CMK (cell line): Measurements from ENCODE around the gene ADIPOQ.
"Not testable (repeated sequence)": the region's sequence is repeated elsewhere in the genome, so short reads cannot be mapped to it uniquely, and the experiment has no call there.

Experiments
- DNase-seq: peaks from one replicate; pipeline ENCODE4 v3.0.0-alpha.2; 2010; ENCODE audit warnings: low read depth

Gene ADIPOQ

DNA sequence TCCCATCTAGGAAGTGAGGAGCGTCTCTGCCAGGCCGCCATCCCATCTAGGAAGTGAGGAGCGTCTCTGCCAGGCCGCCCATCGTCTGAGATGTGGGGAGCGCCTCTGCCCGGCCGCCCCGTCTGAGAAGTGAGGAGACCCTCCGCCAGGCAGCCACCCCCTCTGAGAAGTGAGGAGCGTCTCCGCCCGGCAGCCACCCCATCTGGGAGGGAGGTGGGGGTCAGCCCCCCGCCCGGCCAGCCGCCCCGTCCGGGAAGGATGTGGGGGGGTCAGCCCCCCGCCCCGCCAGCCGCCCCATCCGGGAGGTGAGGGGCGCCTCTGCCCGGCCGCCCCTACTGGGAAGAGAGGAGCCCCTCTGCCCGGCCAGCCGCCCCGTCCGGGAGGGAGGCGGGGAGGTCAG lies 31.3 kb downstream of the ADIPOQ start:
- not testable (repeated sequence) for DNase-seq

DNA sequence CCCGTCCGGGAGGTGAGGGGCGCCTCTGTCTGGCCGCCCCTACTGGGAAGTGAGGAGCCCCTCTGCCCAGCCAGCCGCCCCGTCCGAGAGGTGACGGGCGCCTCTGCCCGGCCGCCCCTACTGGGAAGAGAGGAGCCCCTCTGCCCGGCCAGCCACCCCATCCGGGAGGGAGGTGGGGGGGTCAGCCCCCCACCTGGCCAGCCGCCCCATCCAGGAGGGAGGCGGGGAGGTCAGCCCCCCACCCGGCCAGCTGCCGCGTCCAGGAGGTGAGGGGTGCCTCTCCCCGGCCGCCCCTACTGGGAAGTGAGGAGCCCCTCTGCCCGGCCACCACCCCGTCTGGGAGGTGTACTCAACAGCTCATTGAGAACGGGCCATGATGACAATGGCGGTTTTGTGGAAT lies 31.7 kb downstream of the ADIPOQ start:
- not testable (repeated sequence) for DNase-seq

DNA sequence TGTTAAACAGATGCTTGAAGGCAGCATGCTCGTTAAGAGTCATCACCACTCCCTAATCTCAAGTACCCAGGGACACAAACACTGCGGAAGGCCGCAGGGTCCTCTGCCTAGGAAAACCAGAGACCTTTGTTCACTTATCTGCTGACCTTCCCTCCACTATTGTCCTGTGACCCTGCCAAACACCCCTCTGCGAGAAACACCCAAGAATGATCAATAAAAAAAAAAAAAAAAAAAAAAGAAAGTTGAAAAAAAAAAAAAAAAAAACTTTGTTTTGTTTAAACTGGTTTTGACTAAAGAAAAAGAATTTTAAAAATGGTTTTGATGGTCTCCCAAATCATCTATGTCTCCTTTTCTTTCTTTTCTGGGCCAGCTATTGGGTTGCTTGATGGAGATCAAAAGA lies 32.3 kb downstream of the ADIPOQ start:
- DNase-seq: not testable (repeated sequence)

DNA sequence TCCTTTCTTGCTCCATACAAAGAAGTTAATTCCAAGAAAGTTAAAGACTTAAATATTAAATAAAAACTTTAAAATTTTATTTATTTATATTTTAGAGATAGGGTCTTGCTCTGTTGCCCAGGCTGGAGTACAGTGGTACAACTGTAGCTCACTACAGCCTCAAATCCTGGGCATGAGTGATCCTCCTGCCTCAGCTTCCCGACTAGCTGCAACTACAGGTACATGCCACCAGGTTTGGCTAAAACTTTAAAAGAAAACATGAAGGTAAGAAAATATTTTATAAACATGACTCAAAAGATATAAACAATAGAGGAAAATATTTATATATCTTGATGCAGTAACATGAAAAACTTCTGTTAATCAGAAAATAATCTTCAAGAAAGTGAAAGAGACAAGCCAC lies 33.2 kb downstream of the ADIPOQ start:
- DNase-seq: no peak

DNA sequence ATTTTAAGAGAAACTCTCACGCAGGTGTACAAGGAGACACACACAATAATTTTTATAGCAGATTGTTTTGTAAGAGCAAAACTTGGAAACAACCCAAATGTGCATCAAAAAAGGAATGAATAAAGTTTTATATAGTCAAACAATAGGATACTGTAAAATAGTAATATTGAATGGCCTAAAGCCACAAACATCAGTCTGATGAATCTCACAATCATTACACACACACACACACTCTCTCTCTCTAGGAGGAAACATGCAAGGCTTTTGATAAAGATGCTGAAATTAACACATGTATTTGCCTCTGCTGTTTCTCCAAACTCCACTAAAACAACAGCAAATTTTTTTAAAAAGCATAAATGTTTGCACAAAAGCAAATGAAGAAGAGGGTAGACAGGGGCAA lies 37.3 kb downstream of the ADIPOQ start:
- DNase-seq: no peak

DNA sequence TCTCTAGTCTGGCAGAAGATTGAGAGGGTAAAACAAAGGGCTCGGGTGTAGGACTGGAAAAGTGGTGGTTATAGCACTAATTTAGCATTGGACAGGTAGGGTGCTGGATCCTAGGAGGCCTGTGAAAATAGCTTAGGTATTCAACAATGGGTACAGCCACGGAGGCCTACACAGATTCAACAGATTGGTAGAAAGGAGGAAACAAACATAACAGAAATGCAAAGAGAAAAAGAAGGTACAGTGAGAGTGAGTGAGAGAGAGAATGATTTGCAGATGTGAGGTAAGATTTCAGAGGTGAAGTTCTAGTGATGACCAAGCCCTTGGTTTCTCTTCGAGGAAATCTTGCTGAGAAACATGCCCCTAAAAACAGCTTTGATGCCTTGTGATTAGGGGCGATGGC lies 37.9 kb downstream of the ADIPOQ start:
- DNase-seq: no peak

DNA sequence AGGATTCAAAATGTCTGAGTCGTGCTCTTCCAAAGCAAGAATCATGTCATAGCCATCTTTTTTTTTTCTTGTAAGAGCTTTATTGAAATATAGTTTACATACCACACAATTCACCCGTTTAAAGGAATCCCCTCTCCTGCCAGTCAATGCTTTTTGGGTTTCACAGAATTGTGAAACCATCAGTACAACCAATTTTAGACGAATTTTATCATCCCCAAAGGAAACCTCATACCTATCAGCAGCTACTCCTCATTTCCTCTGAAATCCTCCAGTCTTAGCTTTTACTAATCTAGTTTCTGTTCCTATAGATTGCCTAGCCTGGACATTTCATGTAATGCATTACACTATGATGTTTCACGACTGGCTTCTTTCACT lies 39.6 kb downstream of the ADIPOQ start:
- DNase-seq: no peak

DNA sequence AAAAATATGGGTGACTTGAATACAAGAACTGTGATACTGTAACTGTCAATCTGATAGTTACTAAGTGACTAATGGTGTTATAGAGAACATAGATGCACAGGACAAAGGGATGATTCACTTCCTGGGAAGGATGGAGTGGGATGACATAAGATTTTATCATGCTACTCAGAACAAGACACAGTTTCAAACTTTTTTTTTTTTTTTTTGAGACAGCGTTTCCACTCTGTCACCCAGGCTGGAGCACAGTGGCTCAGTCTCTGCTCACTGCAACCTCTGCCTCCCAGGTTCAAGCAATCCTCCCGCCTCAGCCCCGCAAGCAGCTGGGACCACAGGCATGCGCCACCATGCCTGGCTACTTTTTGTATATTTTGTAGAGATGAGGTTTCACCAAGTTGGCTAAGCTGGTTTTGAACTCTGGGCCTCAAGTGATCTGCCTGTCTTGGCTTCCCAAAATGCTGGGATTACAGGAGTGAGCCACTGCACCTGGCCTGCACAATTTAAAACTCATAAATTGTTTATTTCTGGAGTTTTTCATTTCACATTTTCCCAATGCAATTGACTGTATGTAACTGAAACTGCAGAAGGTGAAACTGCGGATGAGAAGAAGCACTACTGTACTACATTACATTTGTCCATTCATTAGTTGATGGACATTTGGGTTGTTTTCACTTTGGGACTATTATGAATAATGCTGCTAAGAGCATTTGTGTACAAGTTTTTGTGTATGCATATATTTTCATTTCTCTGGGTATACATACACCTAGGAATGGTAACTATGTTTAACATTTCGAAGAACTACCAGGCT lies 40.6 kb downstream of the ADIPOQ start:
- DNase-seq: no peak

DNA sequence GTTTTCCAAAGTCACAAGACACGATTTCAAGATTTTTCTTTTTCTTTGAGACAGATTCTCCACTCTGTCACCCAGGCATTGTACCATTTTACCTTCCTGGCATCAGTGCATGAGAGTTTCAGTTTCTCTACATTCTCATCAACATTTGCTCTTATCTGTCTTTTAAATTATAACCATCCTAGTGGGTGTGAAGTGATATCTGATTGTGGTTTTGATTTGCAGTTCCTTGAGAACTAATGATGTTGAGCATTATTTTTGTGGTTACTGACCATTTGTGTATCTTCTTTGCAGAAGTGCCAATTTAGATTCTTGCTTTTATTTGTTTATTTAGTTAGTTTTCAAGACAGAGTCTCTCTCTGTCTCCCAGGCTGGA lies 41.2 kb downstream of the ADIPOQ start:
- DNase-seq: no peak

DNA sequence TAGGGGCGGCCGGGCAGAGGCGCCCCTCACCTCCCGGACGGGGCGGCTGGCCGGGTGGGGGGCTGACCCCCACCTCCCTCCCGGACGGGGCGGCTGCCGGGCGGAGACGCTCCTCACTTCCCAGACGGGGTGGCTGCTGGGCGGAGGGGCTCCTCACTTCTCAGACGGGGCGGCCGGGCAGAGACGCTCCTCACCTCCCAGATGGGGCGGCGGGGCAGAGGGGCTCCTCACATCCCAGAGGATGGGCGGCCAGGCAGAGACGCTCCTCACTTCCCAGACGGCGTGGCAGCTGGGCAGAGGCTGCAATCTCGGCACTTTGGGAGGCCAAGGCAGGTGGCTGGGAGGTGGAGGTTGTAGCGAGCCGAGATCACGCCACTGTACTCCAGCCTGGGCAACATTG lies 42.4 kb downstream of the ADIPOQ start:
- DNase-seq: not testable (repeated sequence)

DNA sequence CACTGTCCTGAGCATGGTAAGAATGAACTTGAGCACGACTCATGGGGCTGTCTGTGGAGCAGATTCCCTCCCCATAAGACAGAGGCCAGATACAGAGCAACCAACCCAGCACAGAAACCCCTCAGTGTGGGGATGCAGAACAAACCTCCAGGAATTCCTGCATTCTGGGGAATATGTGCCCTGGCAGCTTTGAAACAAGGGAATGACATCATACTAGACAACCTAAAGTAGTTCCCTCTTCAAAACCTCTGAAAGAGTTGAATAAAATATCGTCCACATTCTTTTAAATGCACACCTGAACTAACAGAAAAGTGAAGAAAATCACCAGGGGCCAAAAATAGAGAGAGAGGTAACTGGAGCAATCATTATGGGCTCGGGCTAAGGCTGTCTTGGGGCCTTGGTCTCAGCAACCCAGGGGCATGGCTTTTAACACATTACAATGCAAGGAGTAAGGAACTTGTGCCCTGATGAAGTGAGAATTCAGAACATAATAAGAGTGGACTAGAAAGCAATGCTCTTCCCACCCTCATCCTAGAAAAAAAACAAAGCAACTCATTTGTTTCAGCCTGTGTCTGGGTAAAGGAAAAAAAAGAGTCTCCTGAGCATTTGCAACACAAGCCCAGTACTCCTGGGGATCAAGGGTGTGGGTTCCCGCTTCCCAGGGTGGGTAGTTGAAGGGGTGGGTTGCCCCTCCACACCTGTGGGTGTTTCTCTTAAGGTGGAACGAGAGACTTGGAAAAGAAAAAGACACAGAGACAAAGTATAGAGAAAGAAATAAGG lies 43.9 kb downstream of the ADIPOQ start:
- no peak for DNase-seq

DNA sequence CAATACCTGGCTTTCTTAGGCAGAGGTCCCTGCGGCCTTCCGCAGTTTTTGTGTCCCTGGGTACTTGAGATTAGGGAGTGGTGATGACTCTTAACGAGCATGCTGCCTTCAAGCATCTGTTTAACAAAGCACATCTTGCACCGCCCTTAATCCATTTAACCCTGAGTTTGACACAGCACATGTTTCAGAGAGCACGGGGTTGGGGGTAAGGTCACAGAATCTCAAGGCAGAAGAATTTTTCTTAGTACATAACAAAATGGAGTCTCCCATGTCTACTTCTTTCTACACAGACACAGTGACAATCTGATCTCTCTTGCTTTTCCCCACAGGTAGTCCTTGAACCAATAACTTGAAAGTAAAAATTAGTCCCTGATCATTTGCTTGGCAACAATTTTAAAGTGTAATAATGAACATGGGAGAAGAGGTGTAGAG lies 45.0 kb downstream of the ADIPOQ start:
- DNase-seq: not testable (repeated sequence)

DNA sequence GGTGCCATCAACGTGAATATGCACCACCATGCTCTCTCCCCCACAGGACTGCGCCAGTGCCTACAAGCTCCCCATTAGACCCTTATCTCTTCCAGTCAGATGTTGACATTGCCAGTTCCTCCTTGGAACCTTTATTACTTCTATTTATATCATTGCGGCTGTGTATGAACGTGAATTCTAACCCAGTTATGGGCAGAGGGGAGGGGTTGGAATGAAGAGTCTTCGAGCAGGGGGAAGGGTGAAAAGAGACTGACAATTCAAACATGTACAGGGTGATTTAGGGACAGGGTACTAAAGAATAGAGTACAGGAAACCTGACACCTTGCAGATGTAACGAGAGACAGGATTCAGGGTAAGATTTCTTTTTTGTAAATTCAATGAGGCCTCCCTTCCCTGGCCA lies 46.1 kb downstream of the ADIPOQ start:
- peak; percentile 36 for DNase-seq

DNA sequence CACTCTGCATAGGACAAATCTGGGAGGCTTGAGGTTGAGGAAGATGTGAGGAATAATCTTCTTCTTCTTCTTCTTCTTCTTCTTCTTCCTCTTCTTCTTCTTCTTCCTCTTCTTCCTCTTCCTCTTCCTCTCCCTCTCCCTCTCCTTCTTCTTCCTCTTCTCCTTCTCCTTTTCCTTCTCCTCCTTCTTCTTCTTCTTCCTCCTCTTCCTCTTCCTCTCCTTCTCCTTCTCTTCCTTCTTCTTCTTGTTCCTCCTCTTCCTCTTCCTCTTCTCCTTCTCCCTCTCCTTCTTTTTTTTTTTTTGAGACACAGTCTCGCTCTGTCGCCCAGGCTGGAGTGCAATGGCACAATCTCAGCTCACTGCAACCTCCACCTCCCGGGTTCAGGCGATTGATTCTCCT lies 47.2 kb downstream of the ADIPOQ start:
- not testable (repeated sequence) for DNase-seq

DNA sequence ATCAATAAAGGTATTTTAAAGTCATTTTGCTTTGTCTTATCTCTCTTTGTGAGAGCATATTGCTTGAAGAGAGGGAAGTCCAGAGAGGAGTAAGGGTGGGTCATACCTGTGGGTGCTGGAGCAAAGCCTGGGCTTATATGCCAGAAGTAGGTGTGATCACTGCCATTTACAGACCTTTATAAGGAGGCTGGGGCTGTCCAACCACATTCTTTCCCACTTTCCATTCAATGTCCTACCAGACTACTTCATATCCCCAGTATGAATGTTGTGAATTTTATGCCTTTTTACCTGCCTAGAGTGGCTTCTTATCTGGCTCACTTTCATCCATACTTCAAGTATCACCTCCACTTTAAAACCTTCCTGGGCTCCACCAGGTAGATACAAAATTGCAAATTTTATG lies 48.4 kb downstream of the ADIPOQ start:
- no peak for DNase-seq

DNA sequence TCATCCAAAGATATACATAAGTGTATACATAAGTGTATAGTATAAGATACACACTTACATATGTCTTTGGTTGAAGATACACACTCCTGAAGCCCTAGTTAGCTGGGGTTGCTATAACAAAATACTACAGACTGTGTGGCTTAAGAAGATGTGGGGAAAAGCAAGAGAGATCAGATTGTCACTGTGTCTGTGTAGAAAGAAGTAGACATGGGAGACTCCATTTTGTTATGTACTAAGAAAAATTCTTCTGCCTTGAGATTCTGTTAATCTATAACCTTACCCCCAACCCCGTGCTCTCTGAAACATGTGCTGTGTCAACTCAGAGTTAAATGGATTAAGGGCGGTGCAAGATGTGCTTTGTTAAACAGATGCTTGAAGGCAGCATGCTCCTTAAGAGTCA lies 50.6 kb downstream of the ADIPOQ start:
- not testable (repeated sequence) for DNase-seq

DNA sequence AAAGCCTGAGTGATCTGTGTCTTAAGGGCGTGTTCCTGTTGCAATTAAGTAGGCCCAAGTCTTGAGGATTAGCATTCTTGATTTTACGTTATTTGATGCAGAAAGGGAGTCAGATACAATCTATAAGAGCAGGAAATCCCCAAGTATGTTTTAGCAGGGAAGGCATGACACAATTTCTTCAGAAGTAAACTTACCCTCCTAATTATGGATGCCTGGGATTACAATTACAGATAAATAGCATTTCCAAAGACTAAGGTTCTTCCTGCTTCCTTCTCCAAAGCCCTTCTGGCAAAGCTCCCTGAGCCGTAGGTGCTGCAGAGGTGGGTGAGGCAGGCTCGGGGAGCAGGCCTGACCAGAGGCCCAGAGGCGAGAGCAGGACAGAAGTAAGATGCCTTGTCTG lies 52.9 kb downstream of the ADIPOQ start:
- DNase-seq: no peak

DNA sequence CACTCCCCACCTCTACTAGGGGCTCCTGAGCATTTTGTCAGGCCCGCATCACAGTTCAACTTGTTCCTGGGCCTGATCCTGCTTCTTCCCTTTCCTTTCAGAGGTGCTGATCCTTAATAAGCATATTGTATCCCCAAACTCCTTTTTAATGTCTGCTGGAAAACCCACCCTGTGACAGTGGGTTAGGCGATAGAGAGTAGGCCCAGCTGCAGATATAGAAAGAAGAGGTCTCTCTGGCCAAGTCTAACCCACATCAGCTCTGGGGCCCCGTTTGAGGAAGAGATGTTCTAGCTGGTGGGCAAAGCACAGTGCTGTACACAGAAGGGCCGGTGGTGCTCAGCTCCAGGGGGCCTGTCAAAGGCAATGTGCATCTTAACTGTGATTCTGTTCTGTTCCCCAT lies 53.5 kb downstream of the ADIPOQ start:
- DNase-seq: no peak

DNA sequence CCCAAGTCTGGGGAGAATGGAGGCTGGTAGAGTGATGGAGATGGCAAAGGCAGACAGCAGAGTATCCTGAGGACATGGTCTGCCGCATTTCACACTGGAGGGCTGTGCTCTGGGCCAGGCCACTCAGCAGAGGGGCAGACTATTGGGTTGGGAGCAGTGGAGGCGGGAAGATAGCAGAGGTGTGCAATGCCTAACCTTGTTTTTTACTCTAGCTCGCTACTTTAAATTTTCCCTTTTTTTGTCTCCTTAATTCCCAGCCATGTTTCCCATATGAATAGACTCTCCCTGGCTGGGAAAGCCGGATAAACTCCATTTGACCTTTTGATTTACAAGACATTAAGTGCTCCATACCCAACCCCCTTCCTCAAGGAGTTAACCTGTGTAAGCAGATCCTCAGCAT lies 54.4 kb downstream of the ADIPOQ start:
- no peak for DNase-seq

DNA sequence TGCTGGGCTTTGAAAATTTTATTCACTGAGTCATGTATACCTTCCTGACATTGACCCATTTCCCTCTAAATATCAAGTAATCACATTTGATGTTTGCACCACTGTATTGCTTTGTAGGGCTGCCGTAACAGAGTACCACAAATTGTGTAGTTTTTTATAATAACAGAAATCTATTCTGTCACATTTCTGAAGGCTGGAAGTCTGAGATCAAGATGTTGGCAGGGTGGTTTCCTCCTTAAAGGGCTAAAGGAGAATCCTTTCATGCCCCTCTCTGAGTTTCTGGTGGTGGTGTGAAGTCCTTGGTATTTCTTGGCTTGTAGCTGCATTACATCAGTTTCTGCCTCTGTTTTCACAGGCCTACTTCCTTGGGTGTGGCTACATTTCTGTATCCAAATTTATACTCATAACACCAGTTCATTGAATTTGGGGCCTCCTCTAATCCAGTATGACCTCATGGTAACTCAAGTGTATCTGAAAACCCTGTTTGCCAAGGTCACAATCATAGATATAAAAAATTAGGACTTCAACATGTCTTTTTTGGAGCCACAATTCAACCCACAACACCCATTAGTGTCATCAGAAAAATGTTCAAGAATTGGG lies 58.7 kb downstream of the ADIPOQ start:
- DNase-seq: no peak

DNA sequence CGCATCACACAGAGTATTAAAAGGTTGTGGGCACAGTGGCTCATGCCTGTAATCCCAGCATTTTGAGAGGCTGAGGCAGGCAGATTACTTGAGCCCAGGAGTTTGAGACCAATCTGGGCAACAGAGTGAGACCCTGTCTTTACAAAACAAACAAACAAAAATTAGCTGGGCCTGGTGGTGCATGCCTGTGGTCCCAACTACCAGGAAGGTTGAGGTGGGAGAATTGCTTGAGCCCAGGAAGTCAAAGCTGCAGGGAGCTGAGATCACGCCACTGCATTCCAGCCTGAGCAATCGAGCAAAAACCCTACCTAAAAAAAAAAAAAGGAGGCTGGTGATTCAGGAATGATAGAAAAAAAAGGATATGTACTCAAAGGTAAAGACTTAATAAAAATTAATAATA lies 59.6 kb downstream of the ADIPOQ start:
- DNase-seq: no peak

DNA sequence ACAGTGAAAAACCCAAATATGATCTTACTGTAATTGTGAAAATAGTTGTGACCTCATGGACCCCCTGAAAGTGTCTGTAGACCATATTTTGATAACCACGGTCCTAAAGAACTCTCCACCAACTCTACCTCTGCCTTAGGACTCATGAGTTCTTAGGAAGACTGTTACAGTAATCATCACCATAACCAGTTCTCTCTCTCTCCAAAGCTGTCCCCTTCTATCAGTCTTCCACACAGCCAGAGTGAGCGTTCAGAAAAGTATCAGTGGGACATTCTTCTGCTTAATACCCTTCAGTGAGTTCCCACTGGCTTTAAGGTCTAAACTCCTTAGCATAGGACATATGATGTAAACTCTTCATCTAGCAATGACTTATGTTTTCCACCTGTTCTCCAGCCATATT lies 60.2 kb downstream of the ADIPOQ start:
- DNase-seq: no peak

DNA sequence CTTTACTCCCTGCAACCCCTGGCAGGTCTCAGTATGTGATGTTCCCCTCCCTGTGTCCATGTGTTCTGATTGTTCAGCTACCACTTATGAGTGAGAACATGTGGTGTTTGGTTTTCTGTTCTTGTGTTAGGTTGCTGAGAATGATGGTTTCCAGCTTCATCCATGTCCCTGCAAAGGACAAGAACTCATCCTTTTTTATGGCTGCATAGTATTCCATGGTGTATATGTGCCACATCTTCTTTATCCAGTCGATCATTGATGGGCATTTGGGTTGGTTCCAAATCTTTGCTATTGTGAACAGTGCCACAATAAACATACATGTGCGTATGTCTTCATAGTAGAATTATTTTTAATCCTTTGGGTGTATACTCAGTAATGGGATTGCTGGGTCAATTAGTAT lies 61.2 kb downstream of the ADIPOQ start:
- DNase-seq: not testable (repeated sequence)
